Epithelial cell of proximal tubule (primary cell): ENCODE results near the gene SH3D19. TPM values are rescaled to one million over a fixed set of nuclear protein-coding genes. Genes with fewer than 3 reads are reported as not detected.

Source experiments
- DNase-seq: peaks from one replicate; pipeline ENCODE4 v3.0.0-alpha.2; 2011; ENCODE audit warnings: low read depth
- H3K4me3 ChIP-seq: 2 replicates; pipeline ENCODE4 v1.5.1; 2011; ENCODE audit warnings: low read depth, mild to moderate bottlenecking, low read length
- CTCF ChIP-seq: conservative IDR thresholded peaks from 2 replicates; pipeline ENCODE4 v1.5.1; 2012; ENCODE audit warnings: low read depth, mild to moderate bottlenecking, low read length
- total RNA-seq: library from RNA; depleted of rRNA; stranded (reverse); fragments of >200 nt; gene quantifications from 2 replicates; pipeline ENCODE4 v1.2.3, GENCODE V29; 2015

Gene SH3D19
- total RNA-seq, 1 donor from 2014 or later, result 14.8 TPM

- DNase-seq, result no peak
- no peak overlapping the region for H3K4me3 ChIP-seq
- TF ChIP-seq CTCF, result no peak
These were observed 91.8 kb downstream of the SH3D19 start for GRCh38 chr4:151233600-151233999.

DNA sequence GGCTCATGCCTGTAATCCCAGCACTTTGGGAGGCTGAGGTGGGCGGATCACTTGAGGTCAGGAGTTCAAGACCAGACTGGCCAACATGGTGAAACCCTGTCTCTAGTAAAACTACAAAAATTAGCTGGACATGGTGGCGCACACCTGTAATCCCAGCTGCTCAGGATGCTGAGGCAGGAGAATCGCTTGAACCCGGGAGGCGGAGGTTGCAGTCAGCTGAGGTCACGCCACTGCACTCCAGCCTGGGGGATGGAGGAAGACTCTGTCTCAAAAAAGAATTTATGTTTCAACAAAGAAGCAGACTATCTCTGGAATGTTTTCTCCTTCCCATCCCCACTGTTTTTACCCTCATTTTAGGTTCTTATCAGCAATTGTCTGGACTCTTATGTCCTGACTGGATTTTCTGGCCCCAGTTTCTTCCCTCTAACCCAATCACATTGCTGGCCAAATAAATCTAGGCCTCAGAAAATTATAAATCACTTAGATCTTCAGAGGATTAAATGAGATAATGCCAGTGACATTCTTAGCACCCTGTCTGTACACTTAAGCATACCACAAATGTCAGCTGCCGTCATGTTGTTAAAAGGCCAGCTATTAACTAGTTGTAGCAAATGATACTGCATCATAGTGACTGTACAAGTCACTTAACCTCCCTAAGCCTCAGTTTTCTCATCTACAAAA lies 93.3 kb downstream of the SH3D19 start:
- no peak for TF ChIP-seq CTCF
- no peak for DNase-seq
- no peak overlapping the region for H3K4me3 ChIP-seq

GRCh38 chr4:151228189-151229119 lies 97.0 kb downstream of the SH3D19 start:
- TF ChIP-seq CTCF, result no peak
- no peak for DNase-seq
- H3K4me3 ChIP-seq, result no peak overlapping the region

GRCh38 chr4:151227731-151228130 lies 97.7 kb downstream of the SH3D19 start:
- H3K4me3 ChIP-seq, result peak overlapping the region; percentile 34
- DNase-seq, result peak; percentile 66

GRCh38 chr4:151227172-151227571 lies 98.2 kb downstream of the SH3D19 start:
- TF ChIP-seq CTCF, result no peak

More at GRCh38 chr4:151227731-151228130, 97.7 kb downstream of the SH3D19 start:
- TF ChIP-seq CTCF, result no peak

GRCh38 chr4:151226004-151226932 lies 99.1 kb downstream of the SH3D19 start:
- TF ChIP-seq CTCF, result no peak
- peak; percentile 54 for DNase-seq
- H3K4me3 ChIP-seq, result peak overlapping the region; percentile 23

More at GRCh38 chr4:151227172-151227571, 98.2 kb downstream of the SH3D19 start:
- peak overlapping the region; percentile 34 for H3K4me3 ChIP-seq
- DNase-seq, result no peak
